Measurements from ENCODE around the gene SMYD3.

DNA sequence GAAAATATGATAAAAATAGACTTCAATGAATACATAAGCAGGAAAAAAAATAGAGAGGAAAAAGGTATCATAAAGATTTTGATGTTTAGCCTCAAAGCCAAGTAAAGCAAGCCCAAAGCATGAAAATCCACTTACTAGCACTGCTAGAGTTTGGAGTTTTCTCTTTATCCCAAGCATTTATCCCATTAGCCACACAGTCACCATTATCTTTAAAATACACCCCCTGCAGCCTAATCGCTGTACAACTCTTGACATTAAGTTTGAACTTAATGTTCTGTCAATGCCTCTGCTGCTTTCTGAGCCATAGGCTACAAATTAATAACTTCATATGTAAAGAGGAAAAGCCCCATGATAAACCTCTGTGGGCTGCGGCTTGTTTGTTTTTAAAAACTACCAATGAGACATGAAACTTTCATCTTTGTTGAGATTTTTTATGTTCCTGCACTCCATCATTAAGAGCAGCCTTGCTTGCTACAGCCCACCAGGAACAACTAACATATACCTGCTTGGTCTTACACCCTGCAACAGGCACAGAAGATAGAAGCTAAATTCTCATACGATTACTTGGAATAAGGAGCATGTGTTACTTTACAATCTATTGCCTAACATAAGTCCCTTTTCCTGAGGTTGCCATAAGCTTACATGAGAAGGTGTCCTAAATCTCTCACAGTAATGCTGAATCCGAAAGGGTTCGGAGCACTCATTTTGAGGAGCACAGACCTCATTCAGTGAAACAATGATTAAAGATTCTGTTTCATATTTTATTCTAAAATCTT lies 202.4 kb downstream of the SMYD3 start:
- TF ChIP-seq, protein P1, sequence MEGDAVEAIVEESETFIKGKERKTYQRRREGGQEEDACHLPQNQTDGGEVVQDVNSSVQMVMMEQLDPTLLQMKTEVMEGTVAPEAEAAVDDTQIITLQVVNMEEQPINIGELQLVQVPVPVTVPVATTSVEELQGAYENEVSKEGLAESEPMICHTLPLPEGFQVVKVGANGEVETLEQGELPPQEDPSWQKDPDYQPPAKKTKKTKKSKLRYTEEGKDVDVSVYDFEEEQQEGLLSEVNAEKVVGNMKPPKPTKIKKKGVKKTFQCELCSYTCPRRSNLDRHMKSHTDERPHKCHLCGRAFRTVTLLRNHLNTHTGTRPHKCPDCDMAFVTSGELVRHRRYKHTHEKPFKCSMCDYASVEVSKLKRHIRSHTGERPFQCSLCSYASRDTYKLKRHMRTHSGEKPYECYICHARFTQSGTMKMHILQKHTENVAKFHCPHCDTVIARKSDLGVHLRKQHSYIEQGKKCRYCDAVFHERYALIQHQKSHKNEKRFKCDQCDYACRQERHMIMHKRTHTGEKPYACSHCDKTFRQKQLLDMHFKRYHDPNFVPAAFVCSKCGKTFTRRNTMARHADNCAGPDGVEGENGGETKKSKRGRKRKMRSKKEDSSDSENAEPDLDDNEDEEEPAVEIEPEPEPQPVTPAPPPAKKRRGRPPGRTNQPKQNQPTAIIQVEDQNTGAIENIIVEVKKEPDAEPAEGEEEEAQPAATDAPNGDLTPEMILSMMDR (conservative IDR thresholded peaks at IDR 0.05), result no peak
- TF ChIP-seq ZFX (IDR thresholded peaks at IDR 0.05), result no peak

All from C4-2B (cell line).